ENCODE measurements around the gene ALPI.

ALPI gene

GRCh38 chr2:232465061-232465460 lies 9.1 kb downstream of the ALPI start:
- no peak for DNase-seq

- no peak for DNase-seq
These were observed 10.3 kb downstream of the ALPI start for GRCh38 chr2:232466221-232466620.

GRCh38 chr2:232473467-232473890 lies 17.5 kb downstream of the ALPI start:
- no peak for DNase-seq

GRCh38 chr2:232476045-232476444 lies 20.1 kb downstream of the ALPI start:
- no peak for DNase-seq

GRCh38 chr2:232476791-232477190 lies 20.8 kb downstream of the ALPI start:
- DNase-seq = no peak

GRCh38 chr2:232477751-232478510 lies 22.0 kb downstream of the ALPI start:
- no peak for DNase-seq

- no peak for DNase-seq
These were observed 22.8 kb downstream of the ALPI start for GRCh38 chr2:232478571-232479340.

DNA sequence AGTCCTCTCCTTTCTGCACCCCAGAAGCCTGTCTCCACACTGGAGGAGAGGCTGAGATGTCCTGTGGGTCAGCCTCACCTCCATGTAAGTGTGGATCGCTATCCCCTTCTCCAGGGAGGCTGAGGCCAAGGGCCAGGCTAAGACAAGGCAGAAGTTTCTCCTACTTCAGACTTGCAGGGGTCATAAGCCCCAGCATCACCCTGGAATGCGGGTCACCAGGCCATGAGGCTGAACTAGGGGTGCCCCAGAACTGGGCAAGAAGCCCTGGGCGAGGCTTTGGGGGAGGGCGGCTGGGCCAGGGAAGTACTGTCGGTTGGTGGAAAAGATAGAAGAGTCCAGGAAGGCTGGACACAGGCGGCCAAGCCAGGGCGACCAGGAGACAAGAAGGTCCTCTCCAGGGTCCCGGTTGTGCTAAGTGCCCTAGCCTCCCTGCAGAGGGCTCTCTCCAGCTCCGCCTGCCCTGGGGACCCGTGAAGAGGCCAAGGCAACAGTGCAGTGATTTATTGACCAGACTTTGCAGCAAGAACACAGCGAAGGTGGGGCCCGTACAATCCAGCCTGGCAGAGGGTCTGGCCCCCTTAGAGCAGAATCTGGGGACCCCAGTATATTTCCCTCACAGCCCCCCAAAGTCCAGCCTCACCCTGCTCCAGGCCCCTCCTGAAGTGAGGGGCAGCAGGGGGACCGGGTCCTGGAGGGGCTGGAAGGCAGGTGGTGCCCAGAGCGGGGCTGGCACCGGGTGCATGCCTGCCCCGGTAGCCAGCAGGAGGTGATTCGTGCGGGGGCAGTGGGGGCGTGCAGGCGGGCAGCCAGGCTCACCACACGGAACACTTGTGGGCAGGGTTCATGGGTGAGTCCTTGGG lies 23.6 kb downstream of the ALPI start:
- no peak for DNase-seq

DNA sequence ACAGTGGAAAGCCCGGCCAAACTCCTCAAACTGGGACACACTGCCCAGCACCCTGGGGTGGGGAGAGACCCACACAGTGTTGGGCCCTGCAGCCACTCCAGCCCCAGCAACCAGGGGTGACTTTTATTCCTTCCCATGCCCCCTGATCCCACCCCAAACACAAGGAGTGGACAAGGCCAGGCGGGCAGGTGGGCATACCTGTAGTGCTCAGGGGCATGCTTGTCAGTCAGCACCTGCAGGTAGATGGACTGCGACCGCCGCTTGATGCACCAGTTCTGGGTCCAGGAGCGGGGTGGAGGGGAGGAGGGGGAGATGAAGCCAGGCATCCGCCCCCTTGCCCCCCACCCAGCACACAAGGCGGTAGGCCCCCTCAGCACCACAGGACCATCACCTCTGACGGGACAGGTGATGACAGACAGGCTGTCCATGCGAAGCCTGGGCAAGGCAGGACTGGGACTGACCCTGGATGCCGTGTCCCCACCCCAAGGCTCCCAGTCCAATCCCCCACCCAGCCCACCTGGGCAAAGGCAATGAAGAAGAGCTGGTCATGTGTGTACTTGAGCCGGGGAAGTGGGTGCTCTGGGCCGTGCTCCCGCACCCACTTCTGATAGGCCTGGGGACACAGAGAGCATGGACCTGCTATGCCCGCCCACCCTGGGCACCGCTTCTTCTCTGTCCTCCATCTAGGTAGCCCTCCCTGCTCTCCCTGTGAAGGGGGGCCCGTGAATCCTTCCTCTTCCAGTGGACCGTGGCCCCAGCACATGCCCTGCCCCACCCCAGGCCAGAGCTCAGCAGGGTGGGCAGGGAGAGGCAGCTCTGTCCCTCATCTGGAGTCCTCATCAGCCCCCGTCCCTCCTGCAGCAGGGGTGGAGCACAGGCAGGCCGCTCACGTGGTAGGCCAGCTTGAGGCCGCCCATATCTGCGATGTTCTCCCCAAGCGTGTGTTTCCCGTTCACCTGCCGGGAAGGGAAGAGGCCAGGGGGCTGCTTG lies 24.5 kb downstream of the ALPI start:
- no peak for DNase-seq

- DNase-seq = no peak
These were observed 25.6 kb downstream of the ALPI start for GRCh38 chr2:232481322-232482140.

GRCh38 chr2:232482301-232483238 lies 26.6 kb downstream of the ALPI start:
- DNase-seq = no peak

- no peak for DNase-seq
These were observed 27.5 kb downstream of the ALPI start for GRCh38 chr2:232483311-232483922.

DNA sequence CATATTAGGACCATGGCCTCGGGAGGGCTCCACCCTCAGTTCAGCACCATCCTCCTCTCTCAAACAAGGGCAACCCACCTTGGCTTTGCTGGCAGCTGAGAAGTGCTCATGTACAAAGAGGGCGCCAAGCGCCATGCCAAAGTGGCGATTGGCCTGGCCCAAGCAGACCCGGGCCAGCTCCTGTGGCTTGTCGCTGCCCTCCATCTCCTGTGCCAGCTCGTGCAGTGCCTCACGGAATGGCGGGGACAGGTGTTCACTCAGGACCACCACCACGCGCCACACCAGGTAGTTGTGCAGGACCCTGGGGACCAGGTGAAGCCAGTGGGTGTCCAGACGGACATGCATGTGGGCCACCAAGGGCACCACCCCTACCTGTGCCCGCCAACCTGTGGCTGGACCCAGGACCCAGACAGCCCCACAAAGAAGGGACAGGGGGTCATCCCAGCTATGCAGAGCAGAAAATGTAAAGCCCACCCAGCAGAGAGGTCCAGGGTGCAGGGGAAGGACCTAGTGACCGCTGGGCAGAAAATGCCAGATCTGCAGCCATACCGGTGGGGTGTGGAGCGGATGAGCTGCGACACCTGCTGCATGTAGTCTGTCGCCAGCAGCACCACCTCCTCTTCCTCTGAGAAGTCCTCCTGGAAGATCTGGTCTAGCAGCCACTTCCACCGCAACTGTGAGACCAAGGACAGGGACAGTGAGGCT lies 28.1 kb downstream of the ALPI start:
- DNase-seq = no peak

GRCh38 chr2:232484628-232485347 lies 28.8 kb downstream of the ALPI start:
- no peak for DNase-seq

DNA sequence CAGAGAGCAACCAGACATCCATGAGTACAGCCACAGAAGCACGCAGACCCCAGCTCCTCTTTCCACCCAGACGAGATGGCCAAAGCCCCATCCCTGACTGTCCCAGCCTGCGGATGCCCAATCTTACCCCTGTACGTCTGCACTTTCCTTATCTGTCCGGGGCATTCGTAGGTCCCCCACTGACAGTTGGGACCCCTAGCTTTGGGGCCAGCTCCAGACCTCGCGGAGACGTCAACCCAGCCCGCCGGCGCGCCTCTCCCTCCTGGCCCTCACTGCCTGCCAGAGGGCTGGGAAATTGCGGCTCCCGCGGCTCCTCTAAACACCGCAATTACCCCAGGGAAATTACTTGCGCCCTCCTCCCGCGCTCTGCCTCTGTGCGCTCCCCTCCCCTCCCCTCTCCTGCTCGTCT lies 29.4 kb downstream of the ALPI start:
- DNase-seq = no peak

- no peak for DNase-seq
These were observed 30.0 kb downstream of the ALPI start for GRCh38 chr2:232485757-232486557.

Data from cortex of kidney (tissue), 1 donor.